B cell (primary cell): ENCODE data around the gene ATXN1. TPM values are rescaled to one million over a fixed set of nuclear protein-coding genes. Genes with fewer than 3 reads are reported as not detected.

Source experiments
- ATAC-seq: fragments of 200-7000 bp; cut with Tn5 transposase; one replicate; pipeline ENCODE4 v1.10.0; 2021; ENCODE audit warnings: low read depth, mild to moderate bottlenecking, moderate number of reproducible peaks, moderate library complexity
- CTCF ChIA-PET: fragments of 350-600 bp; sonication (Branson Sonifier 250); formaldehyde crosslinking; loops from one replicate; lab custom pipeline; 2021; ENCODE audit warnings: antibody characterized with exemption, inconsistent platforms; lab: Charles Lee
- POLR2A ChIA-PET: fragments of 350-600 bp; sonication (Branson Sonifier 250); formaldehyde crosslinking; loops from one replicate; lab custom pipeline; 2021; ENCODE audit warnings: antibody characterized with exemption; lab: Charles Lee
- DNase-seq: peaks from one replicate; pipeline ENCODE4 v3.0.0; 2013
- H2AFZ ChIP-seq: 2 replicates; pipeline ENCODE4 v1.6.1; 2012; ENCODE audit warnings: mild to moderate bottlenecking, low read depth, low read length; ENCODE audit not compliant: insufficient read depth, poor library complexity, severe bottlenecking
- H3K27ac ChIP-seq, 2 donors: 1 replicate in 1 of 2; 2 replicates in 1 of 2; pipeline ENCODE4 v1.5.1; 2012 to 2013; ENCODE audit warnings: low read length in 2 of 2, mild to moderate bottlenecking in 2 of 2, moderate library complexity in 1 of 2
- H3K27me3 ChIP-seq, 4 experiments: fragments of 200-600 bp in 1 of 4; sonication (generic) in 1 of 4; replicated peaks in 1 of 4; 1 replicate in 2 of 4; 2 replicates in 2 of 4; pipeline versions ENCODE4 v1.6.1 to v1.7.0; 2013 to 2016; ENCODE audit warnings: low read length in 3 of 4, mild to moderate bottlenecking in 2 of 4, mixed read lengths in 1 of 4, moderate library complexity in 1 of 4; ENCODE audit not compliant: insufficient read depth in 4 of 4, control insufficient read depth in 3 of 4; ENCODE audit errors: control extremely low read depth in 1 of 4
- H3K36me3 ChIP-seq, 2 experiments: replicated peaks in 1 of 2; 1 replicate in 1 of 2; 2 replicates in 1 of 2; pipeline versions ENCODE4 v1.6.1 to v1.7.1; 2013; ENCODE audit warnings: low read length in 1 of 2; ENCODE audit not compliant: insufficient read depth in 2 of 2, control insufficient read depth in 1 of 2; ENCODE audit errors: control extremely low read depth in 1 of 2, extremely low read depth in 1 of 2
- H3K4me1 ChIP-seq, 2 donors: fragments of 200-600 bp in 1 of 2; sonication (generic) in 1 of 2; 1 replicate in 1 of 2; 2 replicates in 1 of 2; pipeline versions ENCODE4 v1.5.1 to v1.6.1; 2013 to 2017; ENCODE audit warnings: low read length in 2 of 2; ENCODE audit not compliant: control insufficient read depth in 2 of 2, insufficient read depth in 2 of 2
- H3K4me2 ChIP-seq: replicated peaks from 2 replicates; pipeline ENCODE3; 2012; ENCODE audit warnings: mild to moderate bottlenecking, low read depth, low read length; ENCODE audit not compliant: poor library complexity, severe bottlenecking
- H3K4me3 ChIP-seq, 5 experiments: fragments of 200-600 bp in 1 of 5; sonication (generic) in 1 of 5; 1 replicate in 3 of 5; 2 replicates in 2 of 5; pipeline versions ENCODE4 v1.5.1 to v1.7.0; 2011 to 2016; ENCODE audit warnings: low read length in 4 of 5, mild to moderate bottlenecking in 4 of 5, low read depth in 2 of 5, control low read depth in 1 of 5, moderate library complexity in 1 of 5; ENCODE audit not compliant: insufficient read depth in 1 of 5; ENCODE audit errors: control extremely low read depth in 1 of 5, extremely low read depth in 1 of 5
- H3K79me2 ChIP-seq: fragments of 200-600 bp; sonication (generic); one replicate; pipeline ENCODE4 v1.6.0; 2016; ENCODE audit warnings: low read length; ENCODE audit not compliant: control insufficient read depth, insufficient read depth
- H3K9ac ChIP-seq: fragments of 200-600 bp; sonication (generic); 2 replicates; pipeline ENCODE4 v1.6.1; 2017; ENCODE audit warnings: mild to moderate bottlenecking, low read length, moderate library complexity
- H3K9me3 ChIP-seq, 3 donors: one replicate each; pipeline versions ENCODE4 v1.6.1 to v1.7.1; 2013; ENCODE audit warnings: low read length in 2 of 3; ENCODE audit not compliant: control insufficient read depth in 2 of 3, insufficient read depth in 1 of 3; ENCODE audit errors: control extremely low read depth in 1 of 3
- H4K20me1 ChIP-seq: 2 replicates; pipeline ENCODE4 v1.6.0; 2012; ENCODE audit warnings: mild to moderate bottlenecking, low read length; ENCODE audit not compliant: insufficient read depth, control insufficient read depth, poor library complexity, severe bottlenecking
- H3K27ac Mint-ChIP-seq: one replicate; pipeline ENCODE4 v1.8.0; 2021; ENCODE audit warnings: mixed read lengths
- H3K27me3 Mint-ChIP-seq: one replicate; pipeline ENCODE4 v1.8.0; 2021; ENCODE audit warnings: mixed read lengths
- H3K4me1 Mint-ChIP-seq: one replicate; pipeline ENCODE4 v1.8.0; 2021; ENCODE audit warnings: mixed read lengths
- H3K4me3 Mint-ChIP-seq: one replicate; pipeline ENCODE4 v1.8.0; 2021; ENCODE audit warnings: mixed read lengths
- H3K9me3 Mint-ChIP-seq: one replicate; pipeline ENCODE4 v1.8.0; 2022; ENCODE audit warnings: mixed read lengths; ENCODE audit not compliant: insufficient read depth
- EZH2 ChIP-seq: IDR thresholded peaks from 2 replicates; pipeline ENCODE4 v1.6.1; 2012; ENCODE audit warnings: borderline replicate concordance, low read depth, mild to moderate bottlenecking, moderate library complexity, low read length; ENCODE audit not compliant: insufficient read depth, poor library complexity, severe bottlenecking
- WGBS: methylation state at CpG from one replicate; pipeline ENCODE4 v1.1.5; 2013; ENCODE audit warnings: missing lambda C conversion rate; ENCODE audit not compliant: insufficient coverage; 5-methylcytosine and 5-hydroxymethylcytosine counted together
- intact Hi-C: fragments of 100-400 bp; cut with micrococcal nuclease; formaldehyde crosslinking; loops from one replicate; pipeline ENCODE4 v1.10.0; 2022
- polyA plus RNA-seq: library from polyadenylated mRNA; depleted of rRNA; stranded (reverse); fragments of >200 nt; gene quantifications from 2 replicates; pipeline ENCODE4 v1.2.3, GENCODE V29; 2012
- total RNA-seq, 2 donors: library from RNA; stranded (reverse); fragments of 120-200 nt in 1 of 2; gene quantifications; 1 replicate in 1 of 2; 2 replicates in 1 of 2; pipeline versions ENCODE4 v1.2.3 to v1.2.4, GENCODE V29; 2013 to 2022
- TF ChIP-seq, protein P1 (sequence below): fragments of 200-600 bp; IDR thresholded peaks from one replicate; pipeline ENCODE4 v1.8.0; 2022; ENCODE audit warnings: antibody characterized with exemption, mild to moderate bottlenecking

ATXN1 gene
- total and polyA plus RNA-seq, 2 donors (not counting 1 experiment from before 2014, with no cell fraction given), result 5.7 to 63.8 TPM

- H3K36me3 ChIP-seq, result no peaks in the 10 kb centered on the region
- no peak for TF ChIP-seq EZH2
- TF ChIP-seq, protein P1, sequence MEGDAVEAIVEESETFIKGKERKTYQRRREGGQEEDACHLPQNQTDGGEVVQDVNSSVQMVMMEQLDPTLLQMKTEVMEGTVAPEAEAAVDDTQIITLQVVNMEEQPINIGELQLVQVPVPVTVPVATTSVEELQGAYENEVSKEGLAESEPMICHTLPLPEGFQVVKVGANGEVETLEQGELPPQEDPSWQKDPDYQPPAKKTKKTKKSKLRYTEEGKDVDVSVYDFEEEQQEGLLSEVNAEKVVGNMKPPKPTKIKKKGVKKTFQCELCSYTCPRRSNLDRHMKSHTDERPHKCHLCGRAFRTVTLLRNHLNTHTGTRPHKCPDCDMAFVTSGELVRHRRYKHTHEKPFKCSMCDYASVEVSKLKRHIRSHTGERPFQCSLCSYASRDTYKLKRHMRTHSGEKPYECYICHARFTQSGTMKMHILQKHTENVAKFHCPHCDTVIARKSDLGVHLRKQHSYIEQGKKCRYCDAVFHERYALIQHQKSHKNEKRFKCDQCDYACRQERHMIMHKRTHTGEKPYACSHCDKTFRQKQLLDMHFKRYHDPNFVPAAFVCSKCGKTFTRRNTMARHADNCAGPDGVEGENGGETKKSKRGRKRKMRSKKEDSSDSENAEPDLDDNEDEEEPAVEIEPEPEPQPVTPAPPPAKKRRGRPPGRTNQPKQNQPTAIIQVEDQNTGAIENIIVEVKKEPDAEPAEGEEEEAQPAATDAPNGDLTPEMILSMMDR, result no peak
- Mint-ChIP-seq H3K4me3 (peak overlapping the region; percentile 79), H3K9me3 (no peaks in the 10 kb centered on the region), H3K27me3 (no peaks in the 10 kb centered on the region), H3K27ac (peak overlapping the region; percentile 100), H3K4me1 (peaks cover 47% of the 10 kb centered on the region)
- no peaks in the 10 kb centered on the region for H3K9me3 ChIP-seq
- POLR2A ChIA-PET, result interaction anchor here (0.7 to 1.7 kb wide), 4 partner anchors 23 to 340 kb away, joined by 3 to 9 read pairs (median 8); partner anchors contain the start of gene ATXN1
- DNase-seq (peak; percentile 85), ATAC-seq (peak; percentile 65)
- H3K4me1 ChIP-seq, result peaks cover 20 to 37% of the 10 kb centered on the region in 2 donors
- peak overlapping the region in 1 of 5 experiments; percentile 31 for H3K4me3 ChIP-seq
- H3K27me3 ChIP-seq, result no peaks in the 10 kb centered on the region
- H2AFZ ChIP-seq, result no peak overlapping the region
- intact Hi-C loops, result loop anchor here (1.0 to 5.0 kb wide), 7 partner anchors 8 to 172 kb away; no protein-coding TSS in a partner anchor
- CTCF ChIA-PET, result interaction anchor here (0.6 to 3.3 kb wide), 13 partner anchors 11 to 350 kb away, joined by 3 to 36 read pairs (median 3); partner anchors contain the start of gene ATXN1
- peak overlapping the region; percentile 87 to 93 for H3K27ac ChIP-seq
- no peaks in the 10 kb centered on the region for H4K20me1 ChIP-seq
- peak overlapping the region; percentile 50 for H3K4me2 ChIP-seq
- H3K79me2 ChIP-seq, result no peaks in the 10 kb centered on the region
- WGBS, result 78% methylated on average over 1 of the region's 7 CpGs
- peak overlapping the region; percentile 56 for H3K9ac ChIP-seq
Measured at GRCh38 chr6:16420715-16421461, 340.4 kb downstream of the ATXN1 start.

DNA sequence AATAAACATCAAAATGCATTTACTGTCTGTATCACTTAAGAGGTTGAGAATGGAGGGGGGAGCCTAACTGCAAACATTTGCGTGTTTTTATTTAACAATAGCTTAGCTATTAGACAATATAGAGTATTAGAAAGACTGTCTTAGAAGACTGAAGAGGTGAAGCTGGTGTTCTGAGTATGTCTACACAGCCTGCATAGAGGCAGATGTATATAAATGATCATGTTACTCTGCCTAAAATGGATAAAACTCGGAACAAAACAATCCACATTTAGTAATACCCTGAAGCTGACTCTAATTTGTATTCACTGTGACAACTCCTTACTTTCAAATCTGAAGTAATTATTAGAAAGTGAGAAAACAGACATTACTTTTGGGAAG, 340.9 kb downstream of the ATXN1 start:
- H3K36me3 ChIP-seq, result no peaks in the 10 kb centered on the region
- H2AFZ ChIP-seq, result peak overlapping the region; percentile 8
- H3K27ac Mint-ChIP-seq, result peak overlapping the region; percentile 100
- H3K4me2 ChIP-seq, result peak overlapping the region; percentile 50
- H3K79me2 ChIP-seq, result no peaks in the 10 kb centered on the region
- H4K20me1 ChIP-seq, result no peaks in the 10 kb centered on the region
- ChIA-PET CTCF (interaction anchor here (0.6 to 3.3 kb wide), 14 partner anchors 11 to 351 kb away, joined by 3 to 36 read pairs (median 4); partner anchors contain the start of gene ATXN1), POLR2A (interaction anchor here (0.7 to 1.7 kb wide), 5 partner anchors 24 to 341 kb away, joined by 3 to 9 read pairs (median 8); partner anchors contain the start of gene ATXN1)
- peak overlapping the region in 2 of 5 experiments; percentile 2 to 31 for H3K4me3 ChIP-seq
- H3K4me3 Mint-ChIP-seq, result peak overlapping the region; percentile 79
- ATAC-seq (peak; percentile 12), DNase-seq (no peak)
- peak overlapping the region; percentile 56 for H3K9ac ChIP-seq
- no peak for TF ChIP-seq EZH2
- TF ChIP-seq, protein P1, result no peak
- peaks cover 20 to 37% of the 10 kb centered on the region in 2 donors for H3K4me1 ChIP-seq
- no CpG with 5 or more reads among the region's 2 CpGs for WGBS
- intact Hi-C loops, result loop anchor here (2.0 to 5.0 kb wide), 6 partner anchors 14 to 172 kb away; no protein-coding TSS in a partner anchor
- H3K27ac ChIP-seq, result peak overlapping the region; percentile 87 to 93
- no peaks in the 10 kb centered on the region for H3K27me3 Mint-ChIP-seq
- H3K9me3 Mint-ChIP-seq, result no peaks in the 10 kb centered on the region
- H3K4me1 Mint-ChIP-seq, result peaks cover 47% of the 10 kb centered on the region
- H3K9me3 ChIP-seq, result no peaks in the 10 kb centered on the region
- H3K27me3 ChIP-seq, result no peaks in the 10 kb centered on the region
